Endothelial cell of hepatic sinusoid (primary cell): Measurements from ENCODE around the gene ADAMTS17.

Source experiments
- in situ Hi-C: cut with HindIII; loops from 2 replicates; pipeline ENCODE4 v1.10.0; 2017; ENCODE audit warnings: low sequenced_read_pairs

Gene ADAMTS17

DNA sequence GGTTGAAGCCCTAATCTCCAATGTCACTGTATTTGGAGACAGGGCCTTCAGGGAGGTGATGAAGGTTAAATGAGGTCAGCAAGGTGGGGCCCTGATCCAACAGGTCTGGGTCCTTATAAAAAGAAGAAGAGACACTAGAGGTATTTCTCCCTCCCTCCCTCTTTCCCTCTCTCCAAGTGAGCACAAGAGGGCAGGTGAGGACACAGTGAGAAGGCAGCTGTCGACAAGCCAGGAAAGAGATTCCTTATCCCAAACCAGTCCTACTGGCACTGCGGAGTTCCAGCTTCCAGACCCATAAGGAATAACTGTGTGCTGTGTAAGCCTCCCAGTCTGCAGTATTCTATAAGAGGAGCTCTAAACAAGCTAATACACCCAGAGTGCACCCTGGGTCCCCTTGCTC is 134.7 kb downstream of the ADAMTS17 start:
- in situ Hi-C loops = no loop called here

DNA sequence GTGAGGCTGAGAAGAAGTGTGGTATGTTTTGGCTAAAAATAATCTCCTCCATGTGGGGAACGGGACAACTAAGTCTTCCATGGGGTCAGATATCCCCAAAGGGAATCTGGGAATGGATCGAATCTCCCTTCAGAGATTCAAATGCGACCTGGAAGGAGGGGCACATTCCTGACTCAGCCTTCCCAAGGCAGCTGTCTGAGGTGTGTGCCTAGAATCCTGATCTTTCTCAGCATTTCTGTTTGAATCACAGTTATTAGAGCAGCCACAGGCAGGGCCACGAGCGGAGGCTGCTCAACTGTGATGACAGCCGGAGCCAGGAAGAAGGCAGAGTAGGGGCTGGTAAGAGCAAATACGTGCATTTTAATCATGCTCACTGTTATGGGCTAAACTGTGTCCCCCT is 135.1 kb downstream of the ADAMTS17 start:
- in situ Hi-C loops = no loop called here

DNA sequence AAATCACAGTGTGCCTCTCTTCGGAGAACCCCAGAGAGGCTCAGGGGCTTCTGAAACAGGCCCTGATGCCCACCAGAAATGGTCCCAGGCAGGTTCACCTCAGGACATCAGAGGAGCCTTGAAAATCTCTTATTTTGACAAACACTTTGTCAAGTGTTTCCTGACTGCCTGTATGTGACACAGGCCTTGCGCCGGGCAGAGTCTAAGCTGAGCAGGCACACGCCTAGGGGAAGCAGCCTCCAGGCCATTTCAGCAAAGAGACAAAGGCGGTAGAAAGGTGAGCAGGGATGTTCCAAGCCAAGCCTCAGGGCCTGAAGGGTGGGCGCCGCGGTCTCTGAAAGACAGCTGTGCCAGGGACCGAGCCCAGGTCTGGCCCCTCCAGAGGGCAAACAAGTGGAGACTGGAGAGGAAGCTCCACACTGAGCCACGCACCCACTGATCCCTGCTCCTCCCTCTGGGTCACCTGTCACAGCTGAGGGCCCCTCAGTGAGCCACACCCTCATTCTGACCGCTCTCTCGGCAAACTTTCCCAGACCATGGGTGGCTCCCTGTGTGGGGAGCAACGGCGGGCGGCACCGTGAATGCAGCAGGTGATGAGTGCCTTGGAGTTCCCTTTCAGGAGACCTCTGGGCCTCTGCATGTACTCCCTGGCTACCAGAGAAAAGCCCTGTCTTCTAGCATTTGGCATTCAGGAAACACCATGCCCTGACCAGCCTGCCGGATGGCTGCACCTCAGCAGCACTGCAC is 136.1 kb downstream of the ADAMTS17 start:
- in situ Hi-C loops = no loop called here

GRCh38 chr15:100204771-100205170 is 137.0 kb downstream of the ADAMTS17 start:
- in situ Hi-C loops = no loop called here

GRCh38 chr15:100204211-100204610 is 137.6 kb downstream of the ADAMTS17 start:
- in situ Hi-C loops = no loop called here

DNA sequence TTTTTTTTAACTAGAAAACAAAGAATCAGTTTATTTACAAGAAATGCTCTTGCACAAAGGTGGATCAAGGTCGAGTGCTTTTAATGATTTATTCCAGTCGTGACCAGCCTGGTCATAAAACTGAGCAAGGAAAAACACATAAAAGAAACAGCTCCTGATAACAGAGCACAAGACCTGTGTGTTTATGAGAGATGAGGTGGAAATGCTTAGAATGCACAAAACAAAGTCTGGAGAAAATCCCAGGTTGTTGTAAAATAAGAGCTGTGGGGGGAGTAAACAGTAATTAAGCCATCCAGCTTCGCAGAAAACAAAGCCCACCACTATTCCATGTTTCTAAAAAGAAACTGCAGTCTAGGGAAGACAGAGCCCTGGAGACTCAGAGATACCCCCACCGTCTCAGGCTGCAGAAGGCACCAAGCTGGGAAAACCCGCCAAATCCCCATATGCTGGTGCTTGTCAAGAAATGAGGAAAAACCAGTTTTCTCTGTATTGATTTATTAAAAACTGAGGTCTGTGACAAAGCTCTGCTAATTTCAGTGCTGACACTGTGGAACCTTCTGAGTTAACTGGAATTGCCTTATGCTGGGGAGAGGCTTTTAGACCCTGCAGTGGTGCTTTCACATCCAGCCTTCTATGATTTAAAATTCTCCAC is 139.3 kb downstream of the ADAMTS17 start:
- in situ Hi-C loops = no loop called here

DNA sequence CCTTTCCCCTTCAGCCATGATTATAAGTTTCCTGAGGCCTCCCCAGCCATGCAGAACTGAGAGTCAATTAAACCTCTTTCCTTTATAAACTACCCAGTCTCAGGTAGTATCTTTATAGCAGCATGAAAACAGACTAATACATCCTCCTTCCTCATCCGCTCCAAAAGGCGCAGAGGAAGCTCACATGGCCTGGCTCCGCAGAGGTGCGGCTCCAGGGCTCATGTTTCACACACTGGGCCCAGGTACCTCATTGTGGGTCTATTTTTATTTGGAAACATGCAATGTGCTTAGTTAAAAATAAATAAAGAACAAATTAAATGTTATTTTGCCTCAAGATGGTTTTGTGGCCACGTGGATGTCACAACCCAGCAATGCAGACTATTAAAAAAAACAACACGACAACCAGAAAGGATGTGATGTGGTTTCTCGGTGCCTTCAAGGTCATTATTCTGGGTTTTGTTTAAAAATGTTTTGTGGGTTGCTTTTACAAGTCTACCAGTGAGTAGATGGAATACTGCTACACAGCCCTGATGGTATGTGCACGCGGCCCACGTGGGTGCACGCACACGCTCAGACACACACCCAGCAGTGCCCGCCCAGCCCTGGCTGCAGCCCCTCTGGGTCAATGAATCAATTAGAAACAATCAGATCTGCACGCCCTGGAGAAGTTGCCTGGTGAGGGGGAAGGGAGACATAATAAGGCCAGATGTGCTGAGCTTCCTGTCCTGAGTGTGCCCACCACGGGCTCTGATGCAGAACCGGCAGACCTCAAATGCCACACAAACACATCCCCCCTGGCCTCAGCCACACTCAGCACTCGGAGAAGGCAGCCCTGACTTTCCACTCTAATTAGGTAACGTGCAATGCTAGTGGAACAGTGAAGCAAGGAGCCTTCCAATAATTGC is 140.1 kb downstream of the ADAMTS17 start:
- in situ Hi-C loops = no loop called here

DNA sequence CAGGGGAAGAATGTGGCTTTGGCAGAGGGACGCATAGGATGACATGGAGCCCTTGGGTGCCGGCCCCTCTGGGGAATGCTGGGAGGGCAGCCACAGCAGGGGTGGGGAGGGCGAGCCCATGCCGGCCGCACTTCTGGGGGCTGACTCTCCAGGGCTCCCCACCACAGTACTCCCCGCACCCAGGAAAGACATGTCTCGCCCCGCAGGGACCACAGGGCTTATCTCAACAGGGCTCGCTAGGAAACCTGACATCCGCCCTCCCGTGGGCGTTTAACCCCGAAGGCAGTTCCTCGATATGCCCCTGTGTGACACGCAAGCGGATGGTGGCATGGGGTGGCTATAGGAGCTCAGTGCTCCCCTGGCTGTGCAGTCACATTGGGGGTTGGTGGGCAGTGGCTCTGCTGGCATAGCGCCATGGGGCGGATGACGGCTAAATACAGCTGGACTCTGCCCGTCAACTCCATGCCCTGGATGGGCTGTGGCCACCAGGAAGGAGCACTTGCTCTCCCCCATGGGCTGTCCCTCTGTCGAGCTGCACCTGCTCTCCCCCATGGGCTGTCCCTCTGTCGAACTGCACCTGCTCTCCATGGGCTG is 141.4 kb downstream of the ADAMTS17 start:
- in situ Hi-C loops = no loop called here

GRCh38 chr15:100199711-100200286 is 142.0 kb downstream of the ADAMTS17 start:
- in situ Hi-C loops = no loop called here

DNA sequence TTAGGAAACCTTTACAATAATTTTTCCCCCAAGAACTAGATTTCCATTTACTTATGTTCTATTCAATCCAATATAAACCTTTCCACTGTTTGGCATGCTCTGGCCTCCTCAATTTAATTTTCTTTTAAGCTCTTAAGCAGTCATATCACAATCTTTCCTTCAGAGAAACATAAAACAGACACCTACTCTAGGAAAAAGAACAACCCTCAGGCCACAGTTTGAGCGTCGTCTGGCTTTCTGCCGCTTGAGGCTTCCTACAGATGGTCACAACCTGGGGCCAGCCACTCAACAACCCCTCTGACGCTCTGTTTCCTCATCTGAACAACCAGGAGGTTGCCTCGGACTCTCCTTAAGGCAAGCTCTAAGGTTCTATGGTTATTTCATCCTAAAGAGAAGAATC is 143.3 kb downstream of the ADAMTS17 start:
- in situ Hi-C loops = no loop called here

DNA sequence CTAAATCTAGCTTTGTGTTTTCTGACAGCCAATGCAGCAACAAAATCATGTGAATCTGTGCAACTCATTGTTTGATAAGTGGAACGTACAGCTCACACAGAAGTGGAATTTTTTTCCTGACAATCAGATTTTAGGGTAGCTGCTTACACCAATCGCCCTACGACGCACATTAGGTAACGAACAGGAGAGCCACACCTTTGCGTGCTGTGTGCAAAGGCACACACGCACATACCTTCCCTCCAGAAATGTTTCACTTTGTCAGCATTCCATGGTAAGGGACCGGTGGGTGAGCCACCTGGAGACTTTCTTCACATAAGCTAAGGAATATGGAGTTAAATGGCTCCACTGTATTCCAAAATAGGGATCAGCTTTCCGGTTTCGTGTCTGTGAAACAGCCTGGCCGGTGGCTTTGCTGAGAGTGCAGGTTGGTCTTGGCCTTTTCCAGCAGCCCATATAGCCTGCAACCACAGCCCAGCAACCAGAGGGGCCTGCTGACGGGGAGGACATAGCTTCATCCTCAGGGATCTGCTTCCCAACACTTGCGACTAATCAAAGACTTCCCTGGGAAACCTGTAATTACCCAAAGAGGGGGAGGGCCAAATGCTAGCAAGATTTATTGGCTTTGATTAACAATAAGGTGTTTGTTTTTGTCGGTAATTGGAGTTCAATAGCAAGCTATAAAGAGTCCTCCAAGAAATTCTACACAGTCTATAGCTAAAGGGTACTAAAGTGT is 145.3 kb downstream of the ADAMTS17 start:
- in situ Hi-C loops = no loop called here

DNA sequence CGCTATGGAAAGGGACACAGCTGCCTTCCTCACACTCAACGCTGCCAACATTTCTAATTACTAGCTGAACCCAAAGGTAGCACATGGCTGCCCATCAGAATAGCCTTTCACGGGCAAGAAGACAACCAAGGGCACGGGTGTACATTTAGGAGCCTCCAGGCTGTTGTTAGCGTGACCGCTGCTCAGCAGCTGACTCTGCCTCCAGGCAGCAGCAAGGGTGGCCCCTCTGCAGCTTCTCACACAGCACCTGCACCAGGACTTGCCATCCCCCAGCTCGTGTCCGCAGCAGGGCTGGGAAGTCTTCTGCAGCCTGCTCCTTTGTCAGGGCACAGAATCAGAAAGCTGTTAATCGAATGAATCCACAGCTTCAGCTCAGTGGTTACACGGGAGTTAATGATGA is 146.8 kb downstream of the ADAMTS17 start:
- in situ Hi-C loops = no loop called here

GRCh38 chr15:100193277-100193860 is 148.4 kb downstream of the ADAMTS17 start:
- in situ Hi-C loops = no loop called here

GRCh38 chr15:100192097-100193080 is 149.4 kb downstream of the ADAMTS17 start:
- in situ Hi-C loops = no loop called here

DNA sequence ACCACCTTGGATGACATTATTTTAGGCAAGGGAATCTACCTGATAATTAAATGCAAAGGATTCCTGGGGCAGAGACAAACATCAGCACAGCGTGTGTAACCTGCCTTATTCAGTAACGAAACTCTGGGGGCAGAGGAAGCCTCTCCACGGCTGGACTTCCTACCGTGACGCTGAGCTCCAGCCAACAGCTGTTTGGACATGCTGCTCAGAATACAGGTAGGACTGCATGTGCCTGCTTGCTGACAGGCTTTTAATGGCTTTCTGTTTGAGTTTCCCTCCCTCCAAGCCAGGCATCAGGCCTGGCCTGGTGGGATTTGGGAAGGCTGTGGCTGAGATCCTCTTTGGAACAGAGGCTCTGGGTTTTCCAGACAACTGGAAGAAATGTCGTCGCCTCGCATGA is 150.6 kb downstream of the ADAMTS17 start:
- in situ Hi-C loops = no loop called here

- in situ Hi-C loops = no loop called here
Measured at GRCh38 chr15:100190675-100191074, 151.1 kb downstream of the ADAMTS17 start.

DNA sequence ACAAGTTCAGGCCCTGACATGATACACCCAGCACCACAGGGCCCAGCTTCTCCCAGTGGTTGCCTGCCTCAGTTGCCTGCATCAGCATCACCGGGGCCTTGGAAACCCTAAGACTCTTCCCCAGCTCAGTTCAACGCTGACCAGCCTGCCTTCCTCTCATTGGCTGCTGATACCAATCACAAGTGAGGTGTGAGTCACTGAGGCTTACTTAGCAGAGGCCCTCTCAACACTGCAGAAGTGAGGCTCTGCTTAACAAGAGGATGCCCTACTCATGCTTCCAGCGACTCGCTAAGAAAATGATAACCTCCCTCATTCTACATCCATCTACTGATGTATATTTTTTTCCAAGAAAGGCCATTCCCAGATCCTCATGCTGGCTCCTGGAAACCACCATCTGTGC is 151.9 kb downstream of the ADAMTS17 start:
- in situ Hi-C loops = no loop called here

GRCh38 chr15:100189319-100189718 is 152.5 kb downstream of the ADAMTS17 start:
- in situ Hi-C loops = no loop called here

DNA sequence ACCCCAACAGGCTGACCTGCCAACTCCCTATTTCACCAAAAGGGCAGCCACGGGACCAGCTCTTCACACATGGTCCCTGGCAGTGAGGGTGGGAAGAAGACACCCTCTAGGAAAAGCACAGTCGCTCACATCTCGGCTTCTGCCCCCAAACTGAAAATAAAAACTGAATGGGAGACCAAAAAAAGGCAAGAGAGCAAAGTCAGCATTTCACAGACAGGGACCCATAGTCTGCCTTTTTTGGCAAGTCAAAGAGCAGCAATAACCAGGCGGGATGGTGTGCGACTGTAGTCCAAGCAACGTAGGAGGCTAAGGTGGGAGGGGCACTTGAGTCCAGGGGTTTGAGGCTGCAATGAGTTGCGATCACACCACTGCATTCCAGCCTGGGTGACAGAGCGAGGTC is 154.1 kb downstream of the ADAMTS17 start:
- in situ Hi-C loops = no loop called here
